ENCODE data around the gene EDDM13.

- TF ChIP-seq, protein P1, sequence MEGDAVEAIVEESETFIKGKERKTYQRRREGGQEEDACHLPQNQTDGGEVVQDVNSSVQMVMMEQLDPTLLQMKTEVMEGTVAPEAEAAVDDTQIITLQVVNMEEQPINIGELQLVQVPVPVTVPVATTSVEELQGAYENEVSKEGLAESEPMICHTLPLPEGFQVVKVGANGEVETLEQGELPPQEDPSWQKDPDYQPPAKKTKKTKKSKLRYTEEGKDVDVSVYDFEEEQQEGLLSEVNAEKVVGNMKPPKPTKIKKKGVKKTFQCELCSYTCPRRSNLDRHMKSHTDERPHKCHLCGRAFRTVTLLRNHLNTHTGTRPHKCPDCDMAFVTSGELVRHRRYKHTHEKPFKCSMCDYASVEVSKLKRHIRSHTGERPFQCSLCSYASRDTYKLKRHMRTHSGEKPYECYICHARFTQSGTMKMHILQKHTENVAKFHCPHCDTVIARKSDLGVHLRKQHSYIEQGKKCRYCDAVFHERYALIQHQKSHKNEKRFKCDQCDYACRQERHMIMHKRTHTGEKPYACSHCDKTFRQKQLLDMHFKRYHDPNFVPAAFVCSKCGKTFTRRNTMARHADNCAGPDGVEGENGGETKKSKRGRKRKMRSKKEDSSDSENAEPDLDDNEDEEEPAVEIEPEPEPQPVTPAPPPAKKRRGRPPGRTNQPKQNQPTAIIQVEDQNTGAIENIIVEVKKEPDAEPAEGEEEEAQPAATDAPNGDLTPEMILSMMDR (IDR thresholded peaks at IDR 0.05; ENCODE audit: extremely low read depth in 1 of 2, insufficient read depth in 1 of 2, low read depth in 1 of 2, low read length in 2 of 2), result no peak
- TF ChIP-seq POLR2A (IDR thresholded peaks at IDR 0.05; ENCODE audit: low read depth, low read length), result no peak
- TF ChIP-seq POLR2AphosphoS5 (IDR thresholded peaks at IDR 0.05; ENCODE audit: insufficient read depth, low read depth, low read length), result no peak
- no peak for TF ChIP-seq EZH2 (IDR thresholded peaks at IDR 0.05; ENCODE audit: borderline replicate concordance, low read depth, low read length, severe bottlenecking)
- no peak for TF ChIP-seq FOS (IDR thresholded peaks at IDR 0.05; ENCODE audit: borderline replicate concordance, insufficient read depth, low read length)
- TF ChIP-seq MAX (IDR thresholded peaks at IDR 0.05; ENCODE audit: insufficient read depth, insufficient read length), result no peak
- no peak for TF ChIP-seq GATA2 (IDR thresholded peaks at IDR 0.05; ENCODE audit: insufficient read depth, insufficient read length, low read depth, low read length)
- TF ChIP-seq MYC (IDR thresholded peaks at IDR 0.05; ENCODE audit: low read depth, low read length), result no peak
These were observed 12.2 kb downstream of the EDDM13 start for GRCh38 chr19:56284746-56285145.
